Caki2 (cell line): ENCODE results near the gene FLG2. TPM values are rescaled to one million over a fixed set of nuclear protein-coding genes. Genes with fewer than 3 reads are reported as not detected.
"Not testable (repeated sequence)": the region's sequence is repeated elsewhere in the genome, so short reads cannot be mapped to it uniquely, and the experiment has no call there.

Source experiments
- DNase-seq: peaks from one replicate; pipeline ENCODE4 v3.0.0-alpha.2; 2015; ENCODE audit warnings: low read depth
- in situ Hi-C: cut with HindIII; loops from 2 replicates; pipeline ENCODE4 v1.10.0; 2016; ENCODE audit warnings: low sequenced_read_pairs, low pct_unique_long_range_greater_than_20kb, mixed read lengths
- total RNA-seq: library from RNA; depleted of rRNA; stranded (reverse); fragments of >200 nt; shearing (Covaris generic); gene quantifications from 2 replicates; pipeline ENCODE4 v1.2.3, GENCODE V29; 2014; ENCODE audit warnings: low replicate concordance; rRNA removed

Gene FLG2
- total RNA-seq, 1 experiment from 2014 or later: not detected

DNA sequence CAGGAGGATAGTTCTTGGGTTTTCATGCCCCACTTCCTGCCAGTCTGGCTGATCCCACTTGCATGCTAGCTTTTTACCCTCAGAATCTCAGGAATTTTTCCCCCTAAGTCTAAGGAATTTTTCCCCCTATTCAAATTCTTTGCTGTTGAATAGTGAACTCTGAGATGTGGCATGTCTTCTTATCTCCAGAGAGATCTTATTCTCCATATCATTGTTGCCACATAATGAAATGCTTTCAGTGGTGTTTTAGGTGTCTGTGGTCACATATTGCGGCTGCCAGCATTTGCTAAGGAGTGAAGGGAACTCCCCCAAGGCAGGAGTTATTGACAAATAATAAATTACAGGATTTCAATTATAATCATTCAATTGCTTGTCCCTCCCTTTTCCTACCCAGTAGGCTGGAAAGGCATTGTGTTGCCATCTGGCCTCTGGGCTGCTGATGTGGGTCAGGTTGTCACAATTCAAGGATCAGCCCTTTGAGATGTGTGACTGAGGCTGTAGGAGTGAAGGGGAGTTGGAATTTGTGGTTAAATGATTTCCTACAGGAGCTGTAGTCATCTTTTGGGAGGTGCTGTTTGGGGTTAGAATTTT lies 30.9 kb downstream of the FLG2 start:
- in situ Hi-C loops: no loop called here
- DNase-seq: peak; percentile 12

DNA sequence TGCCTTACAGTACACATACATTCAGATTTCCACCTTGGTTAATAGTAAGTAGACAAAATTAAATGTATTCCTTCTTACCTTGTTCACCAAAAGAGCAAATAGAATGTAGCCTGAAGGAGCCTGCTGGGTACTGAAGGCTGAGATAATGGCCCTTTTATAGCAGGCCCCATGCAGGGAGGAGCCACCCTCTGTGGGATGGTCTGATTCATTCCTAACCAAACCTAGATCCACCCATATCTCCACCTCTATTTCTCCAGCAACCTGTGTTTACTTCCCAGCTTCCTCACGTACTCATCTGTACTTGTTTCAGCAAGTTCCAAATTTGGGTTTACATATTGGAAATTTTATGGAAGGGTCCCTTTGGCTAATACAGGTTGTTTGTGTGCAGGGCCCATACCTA lies 34.7 kb downstream of the FLG2 start, which contains the start of gene FLG:
Gene FLG (minus strand): TSS at position 129 of the 400 bp plus-strand sequence. CDS start 9,783 bp downstream, outside the sequence.
- in situ Hi-C loops: no loop called here
- DNase-seq: no peak

DNA sequence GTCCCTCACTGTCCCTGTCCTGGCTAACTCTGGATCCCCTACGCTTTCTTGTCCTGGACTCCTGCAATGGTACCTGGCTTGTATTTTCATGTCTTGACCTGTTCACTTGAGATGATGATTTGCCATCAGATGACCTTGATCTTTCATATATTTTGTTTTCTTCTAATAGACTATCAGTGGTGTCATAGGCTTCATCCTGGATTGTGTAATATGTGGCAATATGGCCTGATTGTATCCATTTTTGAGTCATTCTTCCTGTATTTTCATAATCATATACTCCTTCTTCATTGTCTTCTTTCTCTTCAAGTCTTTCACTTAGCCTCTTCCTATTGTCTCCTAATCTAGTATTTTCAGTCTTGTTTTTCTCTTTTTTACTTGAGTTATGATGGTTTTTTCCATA lies 45.8 kb downstream of the FLG2 start:
- no peak for DNase-seq
- in situ Hi-C loops: no loop called here

DNA sequence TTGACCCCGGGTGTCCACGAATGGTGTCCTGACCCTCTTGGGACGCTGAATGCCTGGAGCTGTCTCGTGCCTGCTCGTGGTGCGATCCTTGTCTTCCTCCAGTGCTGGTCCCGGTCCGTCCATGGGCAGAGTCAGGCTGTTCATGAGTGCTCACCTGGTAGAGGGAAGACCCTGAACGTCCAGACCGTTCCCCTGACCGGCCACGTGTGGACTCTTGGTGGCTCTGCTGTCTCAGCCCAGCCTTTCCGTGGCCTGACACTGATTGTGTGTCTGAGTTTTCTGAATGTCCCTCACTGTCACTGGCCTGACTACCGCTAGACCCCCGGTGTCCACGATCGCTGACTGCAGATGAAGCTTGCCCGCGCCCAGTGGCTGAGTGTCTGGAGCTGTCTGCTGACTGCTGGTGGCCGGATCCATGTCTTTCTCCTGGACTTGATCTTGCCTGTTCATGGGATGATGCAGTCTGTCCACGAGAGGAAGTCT lies 46.4 kb downstream of the FLG2 start:
- in situ Hi-C loops: no loop called here
- no peak for DNase-seq

DNA sequence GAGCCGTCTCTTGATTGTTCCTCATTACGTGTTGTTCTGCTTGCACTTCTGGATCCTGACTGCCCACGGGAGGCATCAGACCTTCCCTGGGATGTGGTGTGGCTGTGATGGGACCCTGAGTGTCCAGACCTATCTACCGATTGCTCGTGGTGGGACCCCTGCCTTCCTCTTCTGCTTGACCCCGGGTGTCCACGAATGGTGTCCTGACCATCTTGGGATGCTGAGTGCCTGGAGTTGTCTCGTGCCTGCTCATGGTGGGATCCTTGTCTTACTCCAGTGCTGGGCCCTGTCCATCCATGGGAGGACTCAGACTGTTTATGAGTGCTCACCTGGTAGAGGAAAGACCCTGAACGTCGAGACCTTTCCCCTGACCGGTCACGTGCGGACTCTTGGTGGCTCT lies 47.6 kb downstream of the FLG2 start:
- in situ Hi-C loops: not testable (repeated sequence)

DNA sequence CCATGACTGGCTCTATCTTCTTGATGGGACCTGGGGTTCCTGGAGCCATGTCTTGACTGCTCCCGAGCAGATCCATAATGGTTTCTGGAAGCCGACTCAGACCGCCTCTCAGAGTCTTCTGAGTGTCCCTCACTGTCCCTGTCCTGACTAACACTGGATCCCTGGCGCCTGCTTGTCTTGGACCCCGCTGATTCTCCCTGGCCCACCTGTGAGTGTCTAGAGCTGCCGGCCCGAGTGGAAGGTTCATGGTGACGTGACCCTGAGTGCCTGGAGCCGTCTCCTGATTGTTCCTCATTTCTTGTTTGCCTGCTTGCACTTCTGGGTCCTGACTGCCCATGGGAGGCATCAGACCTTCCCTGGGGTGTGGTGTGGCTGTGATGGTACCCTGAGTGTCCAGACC lies 49.9 kb downstream of the FLG2 start:
- in situ Hi-C loops: no loop called here
- DNase-seq: no peak

More for the DNA sequence above, 47.6 kb downstream of the FLG2 start:
- DNase-seq: not testable (repeated sequence)

DNA sequence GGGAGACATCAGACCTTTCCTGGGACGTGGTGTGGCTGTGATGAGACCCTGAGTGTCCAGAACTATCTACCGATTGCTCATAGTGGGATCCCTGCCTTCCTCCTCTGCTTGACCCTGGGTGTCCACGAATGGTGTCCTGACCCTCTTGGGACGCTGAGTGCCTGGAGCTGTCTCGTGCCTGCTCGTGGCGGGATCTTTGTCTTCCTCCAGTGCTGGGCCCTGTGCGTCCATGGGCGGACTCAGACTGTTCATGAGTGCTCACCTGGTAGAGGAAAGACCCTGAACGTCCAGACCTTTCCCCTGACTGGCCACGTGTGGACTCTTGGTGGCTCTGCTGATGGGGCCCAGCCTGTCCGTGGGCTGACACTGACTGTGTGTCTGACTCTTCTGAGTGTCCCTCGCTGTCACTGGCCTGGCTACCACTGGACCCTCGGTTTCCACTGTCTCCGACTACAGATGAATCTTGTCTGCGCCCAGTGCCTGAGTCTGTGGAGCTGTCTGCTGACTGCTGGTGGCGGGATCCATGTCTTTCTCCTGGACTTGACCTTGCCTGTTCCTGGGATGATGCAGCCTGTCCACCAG lies 50.4 kb downstream of the FLG2 start:
- DNase-seq, in situ Hi-C loops: not testable (repeated sequence)

DNA sequence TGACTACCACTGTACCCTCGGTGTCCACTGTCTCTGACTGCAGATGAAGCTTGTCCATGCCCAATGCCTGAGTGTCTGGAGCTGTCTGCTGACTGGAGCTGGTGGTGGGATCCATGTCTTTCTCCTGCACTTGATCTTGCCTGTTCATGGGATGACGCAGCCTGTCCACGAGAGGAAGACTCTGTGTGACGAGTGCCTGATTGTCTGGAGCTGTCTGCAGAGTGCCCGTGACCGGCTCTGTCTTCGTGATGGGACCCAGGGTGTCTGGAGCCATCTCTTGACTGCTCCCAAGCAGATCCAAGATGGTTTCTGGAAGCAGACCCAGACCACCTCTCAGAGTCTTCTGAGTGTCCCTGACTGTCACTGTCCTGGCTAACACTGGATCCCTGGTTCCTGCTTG lies 51.0 kb downstream of the FLG2 start:
- in situ Hi-C loops, DNase-seq: not testable (repeated sequence)

DNA sequence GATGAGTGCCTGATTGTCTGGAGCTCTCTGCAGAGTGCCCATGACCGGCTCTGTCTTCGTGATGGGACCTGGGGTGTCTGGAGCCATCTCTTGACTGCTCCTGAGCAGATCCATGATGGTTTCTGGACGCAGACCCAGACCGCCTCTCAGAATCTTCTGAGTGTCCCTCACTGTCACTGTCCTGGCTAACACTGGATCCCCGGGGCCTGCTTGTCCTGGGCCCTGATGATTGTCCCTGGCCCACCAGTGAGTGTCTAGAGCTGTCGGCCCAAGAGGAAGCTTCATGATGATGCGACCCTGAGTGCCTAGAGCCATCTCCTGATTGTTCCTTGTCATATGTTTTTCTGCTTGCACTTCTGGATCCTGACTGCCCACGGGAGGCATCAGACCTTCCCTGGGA lies 51.8 kb downstream of the FLG2 start:
- in situ Hi-C loops: not testable (repeated sequence)

DNA sequence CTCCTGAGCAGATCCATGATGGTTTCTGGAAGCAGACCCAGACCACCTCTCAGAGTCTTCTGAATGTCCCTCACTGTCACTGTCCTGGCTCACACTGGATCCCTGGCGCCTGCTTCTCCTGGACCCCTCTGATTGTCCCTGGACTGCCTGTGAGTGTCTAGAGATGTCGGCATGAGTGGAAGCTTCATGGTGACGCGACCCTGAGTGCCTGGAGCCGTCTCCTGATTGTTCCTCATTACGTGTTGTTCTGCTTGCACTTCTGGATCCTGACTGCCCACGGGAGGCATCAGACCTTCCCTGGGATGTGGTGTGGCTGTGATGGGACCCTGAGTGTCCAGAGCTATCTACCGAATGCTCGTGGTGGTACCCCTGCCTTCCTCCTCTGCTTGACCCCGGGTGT lies 53.7 kb downstream of the FLG2 start:
- in situ Hi-C loops, DNase-seq: not testable (repeated sequence)

More for the DNA sequence above, 51.8 kb downstream of the FLG2 start:
- not testable (repeated sequence) for DNase-seq

DNA sequence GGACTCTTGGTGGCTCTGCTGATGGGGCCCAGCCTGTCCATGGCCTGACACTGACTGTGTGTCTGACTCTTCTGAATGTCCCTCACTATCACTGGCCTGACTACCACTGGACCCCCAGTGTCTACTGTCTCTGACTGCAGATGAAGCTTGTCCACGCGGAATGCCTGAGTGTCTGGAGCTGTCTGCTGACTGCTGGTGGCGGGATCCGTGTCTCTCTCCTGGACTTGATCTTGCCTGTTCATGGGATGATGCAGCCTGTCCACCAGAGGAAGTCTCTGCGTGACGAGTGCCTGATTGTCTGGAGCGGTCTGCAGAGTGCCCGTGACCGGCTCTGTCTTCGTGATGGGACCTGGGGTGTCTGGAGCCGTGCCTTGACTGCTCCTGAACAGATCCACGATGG lies 55.0 kb downstream of the FLG2 start:
- DNase-seq, in situ Hi-C loops: not testable (repeated sequence)

DNA sequence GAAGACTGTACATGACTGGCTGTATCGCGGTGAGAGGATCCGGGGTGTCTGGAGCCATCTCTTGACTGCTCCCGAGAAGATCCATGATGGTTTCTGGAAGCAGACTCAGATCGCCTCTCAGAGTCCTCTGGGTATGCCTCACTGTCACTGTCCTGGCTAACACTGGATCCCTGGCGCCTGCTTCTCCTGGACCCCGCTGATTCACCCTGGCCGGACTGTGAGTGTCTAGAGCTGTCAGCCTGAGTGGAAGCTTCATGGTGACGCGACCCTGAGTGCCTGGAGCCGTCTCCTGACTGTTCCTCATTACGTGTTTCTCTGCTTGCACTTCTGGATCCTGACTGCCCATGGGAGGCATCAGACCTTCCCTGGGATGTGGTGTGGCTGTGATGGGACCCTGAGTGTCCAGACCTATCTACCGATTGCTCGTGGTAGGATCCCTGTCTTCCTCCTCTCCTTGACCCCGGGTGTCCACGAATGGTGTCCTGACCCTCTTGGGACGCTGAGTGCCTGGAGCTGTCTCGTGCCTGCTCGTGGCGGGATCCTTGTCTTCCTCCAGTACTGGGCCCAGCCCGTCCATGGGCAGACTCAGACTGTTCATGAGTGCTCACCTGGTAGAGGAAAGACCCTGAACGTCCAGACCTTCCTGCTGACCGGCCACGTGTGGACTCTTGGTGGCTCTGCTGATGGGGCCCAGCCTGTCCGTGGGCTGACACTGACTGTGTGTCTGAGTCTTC lies 56.5 kb downstream of the FLG2 start:
- in situ Hi-C loops, DNase-seq: not testable (repeated sequence)

Other genes with a start within 250 kb of the FLG2 start
- not detected in 2 replicates for gene TCHH, start 244.6 kb downstream of the FLG2 start, total RNA-seq
- gene RPTN, start 200.8 kb downstream of the FLG2 start, total RNA-seq: not detected in 2 replicates
- not detected in 2 replicates for gene HRNR, start 135.8 kb downstream of the FLG2 start, total RNA-seq
- gene FLG, start 34.8 kb downstream of the FLG2 start, total RNA-seq: not detected in 2 replicates
- gene CRNN, start 54.3 kb upstream of the FLG2 start, total RNA-seq: not detected in 2 replicates
- gene LCE5A, start 150.8 kb upstream of the FLG2 start, total RNA-seq: not detected in 2 replicates
- not detected in 2 replicates for gene CRCT1, start 154.5 kb upstream of the FLG2 start, total RNA-seq
- gene LCE3E, start 206.8 kb upstream of the FLG2 start, total RNA-seq: not detected in 2 replicates
- not detected in 2 replicates for gene LCE3D, start 220.5 kb upstream of the FLG2 start, total RNA-seq
- not detected in 2 replicates for gene LCE3C, start 240.2 kb upstream of the FLG2 start, total RNA-seq